ENCODE measurements around the gene DPPA3. TPM values are rescaled to one million over a fixed set of nuclear protein-coding genes. Genes with fewer than 3 reads are reported as not detected.

DPPA3 gene
- total and polyA plus RNA-seq, 9 of the 15 experiments (the other 6 are each of a cell fraction or from before 2014, with no cell fraction given), result not detected

- 10% methylated on average over 8 of the region's 8 CpGs for WGBS (ENCODE audit: insufficient coverage, low coverage, missing lambda C conversion rate)
These were observed 38.2 kb downstream of the DPPA3 start for GRCh38 chr12:7749442-7749841.

GRCh38 chr12:7750350-7750749 is 39.1 kb downstream of the DPPA3 start:
- intact Hi-C loops (cut with micrococcal nuclease), result no loop called here
- Histone ChIP-seq H3K9ac (ENCODE audit: insufficient read depth in 1 of 2, low read depth in 2 of 2, low read length in 2 of 2) (no peak overlapping the region), H3K9me3 (replicated peaks; ENCODE audit: control insufficient read depth, insufficient read depth, low read depth, low read length) (no peaks in the 10 kb centered on the region), H3K4me2 (ENCODE audit: insufficient read depth, low read length) (no peak overlapping the region), H3K4me1 (replicated peaks in 1 of 2; ENCODE audit: control insufficient read depth in 2 of 2, insufficient read depth in 2 of 2, low read length in 2 of 2) (no peaks in the 10 kb centered on the region; a peak in 1 of 5 replicates), H3K79me2 (ENCODE audit: control insufficient read depth, insufficient read depth, low read length) (no peaks in the 10 kb centered on the region), H3K9me1 (ENCODE audit: control insufficient read depth, insufficient read depth, low read length) (no peaks in the 10 kb centered on the region), H3K27ac (ENCODE audit: extremely low read depth, low read depth, low read length) (no peak overlapping the region), H3K27me3 (ENCODE audit: control insufficient read depth in 2 of 2, insufficient read depth in 2 of 2, low read length in 2 of 2) (0 out of 5 replicates have a peak, but pooled peaks cover 0 to 4% of the 10 kb centered on the region in 2 experiments), H3K4me3 (no peak overlapping the region), H2AFZ (ENCODE audit: low read depth, low read length) (no peak overlapping the region), H4K20me1 (replicated peaks; ENCODE audit: control insufficient read depth, insufficient read depth, low read length) (no peaks in the 10 kb centered on the region), H3K36me3 (ENCODE audit: control insufficient read depth, insufficient read depth, low read length) (no peaks in the 10 kb centered on the region)
- no TSS peak for BruUV-seq (replicated peaks)
- FAIRE-seq (no peak), ATAC-seq (no peak), DNase-seq (ENCODE audit: extremely low read depth in 1 of 4, low spot score in 3 of 4) (no peak)
- WGBS (ENCODE audit: insufficient coverage, low coverage, missing lambda C conversion rate), result 13% methylated on average over 6 of the region's 6 CpGs
- CTCF ChIA-PET (ENCODE audit: low intra/inter-chr PET ratio), result no interaction called here
- TF ChIP-seq PURB (CRISPR knock-in tag; IDR thresholded peaks at IDR 0.05; ENCODE audit: low read depth) (no peak), IRF1 (CRISPR knock-in tag; IDR thresholded peaks at IDR 0.05; ENCODE audit: borderline replicate concordance) (no peak), MEF2D (tag; conservative IDR thresholded peaks at IDR 0.05; ENCODE audit: low read depth) (no peak), ZNF324 (CRISPR knock-in tag; IDR thresholded peaks at IDR 0.05) (no peak), KLF1 (tag; IDR thresholded peaks at IDR 0.05) (no peak), BRF2 (IDR thresholded peaks at IDR 0.05; ENCODE audit: borderline replicate concordance, insufficient read depth, insufficient read length) (no peak), HDAC2 (IDR thresholded peaks at IDR 0.05) (no peak), HES1 (IDR thresholded peaks at IDR 0.05; ENCODE audit: low read depth) (no peak)
- in situ Hi-C loops (cut with MboI), result no loop called here
- POLR2A ChIA-PET, result no interaction called here

More at GRCh38 chr12:7749442-7749841, 38.2 kb downstream of the DPPA3 start:
- Histone ChIP-seq H3K9me3 (replicated peaks; ENCODE audit: control insufficient read depth, insufficient read depth, low read depth, low read length) (no peaks in the 10 kb centered on the region), H3K27me3 (ENCODE audit: control insufficient read depth in 2 of 2, insufficient read depth in 2 of 2, low read length in 2 of 2) (0 out of 5 replicates have a peak, but pooled peaks cover 0 to 4% of the 10 kb centered on the region in 2 experiments), H4K20me1 (replicated peaks; ENCODE audit: control insufficient read depth, insufficient read depth, low read length) (no peaks in the 10 kb centered on the region), H3K9ac (ENCODE audit: insufficient read depth in 1 of 2, low read depth in 2 of 2, low read length in 2 of 2) (no peak overlapping the region), H3K79me2 (ENCODE audit: control insufficient read depth, insufficient read depth, low read length) (no peaks in the 10 kb centered on the region), H3K9me1 (ENCODE audit: control insufficient read depth, insufficient read depth, low read length) (no peaks in the 10 kb centered on the region), H3K4me1 (replicated peaks in 1 of 2; ENCODE audit: control insufficient read depth in 2 of 2, insufficient read depth in 2 of 2, low read length in 2 of 2) (no peaks in the 10 kb centered on the region; a peak in 1 of 5 replicates), H3K27ac (ENCODE audit: extremely low read depth, low read depth, low read length) (no peak overlapping the region), H3K4me3 (no peak overlapping the region), H3K36me3 (ENCODE audit: control insufficient read depth, insufficient read depth, low read length) (no peaks in the 10 kb centered on the region), H2AFZ (ENCODE audit: low read depth, low read length) (no peak overlapping the region), H3K4me2 (ENCODE audit: insufficient read depth, low read length) (no peak overlapping the region)
- in situ Hi-C loops (cut with MboI), result no loop called here
- ChIA-PET CTCF (ENCODE audit: low intra/inter-chr PET ratio) (no interaction called here), POLR2A (interaction anchor here (0.6 kb wide), 1 partner anchor 40 kb away, joined by 3 read pairs; no protein-coding TSS in a partner anchor)
- no peak for TF ChIP-seq ZFPM2 (CRISPR knock-in tag; IDR thresholded peaks at IDR 0.05)
- TF ChIP-seq ZNF3 (CRISPR knock-in tag; IDR thresholded peaks at IDR 0.05), result no peak
- TF ChIP-seq ZFP30 (CRISPR knock-in tag; IDR thresholded peaks at IDR 0.05; ENCODE audit: borderline replicate concordance), result no peak
- no peak for TF ChIP-seq MEF2A (IDR thresholded peaks at IDR 0.05; ENCODE audit: control insufficient read depth, low read depth, low read length)
- no peak for TF ChIP-seq ETS2 (tag; IDR thresholded peaks at IDR 0.05; ENCODE audit: borderline replicate concordance, poor library complexity, severe bottlenecking)
- TF ChIP-seq LARP7 (IDR thresholded peaks at IDR 0.05), result no peak
- ATAC-seq (no peak), DNase-seq (ENCODE audit: extremely low read depth in 1 of 4, low spot score in 3 of 4) (no peak), FAIRE-seq (no peak)
- no TSS peak for BruUV-seq (replicated peaks)
- intact Hi-C loops (cut with micrococcal nuclease), result no loop called here

Measured in K562 (cell line).